Osteocyte (in vitro differentiated cells): ENCODE results near the gene ARV1. TPM values are rescaled to one million over a fixed set of nuclear protein-coding genes. Genes with fewer than 3 reads are reported as not detected.

ENCODE experiments used
- DNase-seq: peaks from one replicate; pipeline ENCODE4 v3.0.0; 2021; ENCODE audit warnings: mixed read lengths; ENCODE audit not compliant: unreplicated experiment; ENCODE audit errors: extremely low spot score
- H3K27ac Mint-ChIP-seq: one replicate; pipeline ENCODE4 v1.8.0; 2021; ENCODE audit warnings: mild to moderate bottlenecking, mixed read lengths; ENCODE audit not compliant: unreplicated experiment
- H3K27me3 Mint-ChIP-seq: one replicate; pipeline ENCODE4 v1.8.0; 2021; ENCODE audit warnings: mixed read lengths; ENCODE audit not compliant: unreplicated experiment
- H3K36me3 Mint-ChIP-seq: one replicate; pipeline ENCODE4 v1.8.0; 2021; ENCODE audit warnings: mixed read lengths; ENCODE audit not compliant: unreplicated experiment
- H3K4me1 Mint-ChIP-seq: one replicate; pipeline ENCODE4 v1.8.0; 2021; ENCODE audit warnings: mixed read lengths; ENCODE audit not compliant: unreplicated experiment
- H3K4me3 Mint-ChIP-seq: one replicate; pipeline ENCODE4 v1.8.0; 2021; ENCODE audit warnings: mild to moderate bottlenecking, moderate library complexity, mixed read lengths; ENCODE audit not compliant: unreplicated experiment
- H3K9me3 Mint-ChIP-seq: one replicate; pipeline ENCODE4 v1.8.0; 2021; ENCODE audit warnings: mixed read lengths; ENCODE audit not compliant: unreplicated experiment
- CTCF ChIP-seq: fragments of 200-600 bp; sonication (generic); IDR thresholded peaks from 2 replicates; pipeline ENCODE4 v1.5.0; 2021; ENCODE audit warnings: antibody characterized with exemption, mild to moderate bottlenecking, moderate library complexity
- total RNA-seq: library from RNA; stranded (reverse); gene quantifications from 2 replicates; pipeline ENCODE4 v1.2.1, GENCODE V29; 2021

The ARV1 gene
- total RNA-seq, 1 donor from 2014 or later, result 16.2 TPM

- no peaks in the 10 kb centered on the region for H3K27me3 Mint-ChIP-seq
- peaks cover 6% of the 10 kb centered on the region for H3K36me3 Mint-ChIP-seq
- no peak overlapping the region for H3K4me3 Mint-ChIP-seq
- DNase-seq, result no peak
- H3K4me1 Mint-ChIP-seq, result peaks cover 6% of the 10 kb centered on the region
- H3K27ac Mint-ChIP-seq, result no peak overlapping the region
- no peak for TF ChIP-seq CTCF
- H3K9me3 Mint-ChIP-seq, result no peaks in the 10 kb centered on the region
Observed at GRCh38 chr1:231013391-231014015, 34.6 kb downstream of the ARV1 start.

GRCh38 chr1:231016234-231016633 lies 37.3 kb downstream of the ARV1 start:
- H3K4me1 Mint-ChIP-seq, result peaks cover 11% of the 10 kb centered on the region
- peak; percentile 10 for DNase-seq
- no peak for TF ChIP-seq CTCF
- no peaks in the 10 kb centered on the region for H3K27me3 Mint-ChIP-seq
- no peak overlapping the region for H3K27ac Mint-ChIP-seq
- H3K4me3 Mint-ChIP-seq, result no peak overlapping the region
- H3K9me3 Mint-ChIP-seq, result no peaks in the 10 kb centered on the region
- H3K36me3 Mint-ChIP-seq, result peaks cover 13% of the 10 kb centered on the region

- Mint-ChIP-seq H3K4me3 (no peak overlapping the region), H3K4me1 (peaks cover 11% of the 10 kb centered on the region), H3K9me3 (no peaks in the 10 kb centered on the region), H3K27me3 (no peaks in the 10 kb centered on the region), H3K36me3 (peaks cover 16% of the 10 kb centered on the region), H3K27ac (no peak overlapping the region)
- TF ChIP-seq CTCF, result no peak
- DNase-seq, result no peak
Observed at GRCh38 chr1:231016966-231017365, 38.1 kb downstream of the ARV1 start.

- Mint-ChIP-seq H3K9me3 (no peaks in the 10 kb centered on the region), H3K27me3 (no peaks in the 10 kb centered on the region), H3K4me1 (peaks cover 11% of the 10 kb centered on the region), H3K27ac (no peak overlapping the region), H3K36me3 (peaks cover 19% of the 10 kb centered on the region), H3K4me3 (no peak overlapping the region)
- peak; percentile 82 for DNase-seq
- no peak for TF ChIP-seq CTCF
Observed at GRCh38 chr1:231019711-231020110, 40.8 kb downstream of the ARV1 start.

GRCh38 chr1:231020139-231020601 lies 41.3 kb downstream of the ARV1 start:
- no peaks in the 10 kb centered on the region for H3K9me3 Mint-ChIP-seq
- H3K27me3 Mint-ChIP-seq, result no peaks in the 10 kb centered on the region
- no peak overlapping the region for H3K4me3 Mint-ChIP-seq
- no peak for TF ChIP-seq CTCF
- H3K27ac Mint-ChIP-seq, result no peak overlapping the region
- H3K36me3 Mint-ChIP-seq, result peaks cover 19% of the 10 kb centered on the region
- DNase-seq, result peak; percentile 40
- H3K4me1 Mint-ChIP-seq, result peaks cover 11% of the 10 kb centered on the region
